ENCODE data around the gene KIAA1958.

KIAA1958 gene

DNA sequence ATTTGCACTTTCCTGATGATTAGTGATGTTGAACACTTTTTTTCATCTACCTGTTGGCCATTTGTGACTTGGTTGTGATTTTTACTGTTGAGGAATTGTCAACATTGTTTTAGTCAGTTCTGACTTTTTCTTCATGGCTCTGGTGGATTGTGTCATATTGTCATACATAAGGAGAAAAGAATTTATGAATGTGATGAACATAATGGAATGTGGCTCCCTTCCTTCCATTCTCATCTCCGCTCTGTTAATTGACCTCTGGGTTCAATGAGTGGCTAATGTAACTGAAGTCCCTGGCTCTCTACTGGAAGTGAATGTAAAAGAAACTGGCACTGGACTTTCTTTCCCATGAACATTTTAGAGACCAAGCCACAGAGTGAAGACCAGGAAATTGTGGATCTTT, 49.2 kb downstream of the KIAA1958 start:
- H3K9me3 ChIP-seq = no peaks in the 10 kb centered on the region
- intact Hi-C loops (cut with DNase I; ENCODE audit: low total_unique reads) = no loop called here
- H3K36me3 ChIP-seq = no peaks in the 10 kb centered on the region
- no peak for TF ChIP-seq CTCF (IDR thresholded peaks at IDR 0.05)
- no peak for DNase-seq
- H3K27ac ChIP-seq = no peak overlapping the region
- no peak overlapping the region for H3K4me3 ChIP-seq
- no peaks in the 10 kb centered on the region for H3K27me3 ChIP-seq
- H3K4me1 ChIP-seq = peaks cover 0 to 21% (median 4%) of the 10 kb centered on the region in 4 donors

GRCh38 chr9:112537561-112537960, 50.9 kb downstream of the KIAA1958 start:
- no peak for DNase-seq
- peaks cover 0 to 14% (median 2%) of the 10 kb centered on the region in 4 donors for H3K4me1 ChIP-seq
- no peaks in the 10 kb centered on the region for H3K36me3 ChIP-seq
- H3K27ac ChIP-seq = no peak overlapping the region
- intact Hi-C loops (cut with DNase I; ENCODE audit: low total_unique reads) = no loop called here
- H3K27me3 ChIP-seq = no peaks in the 10 kb centered on the region
- H3K9me3 ChIP-seq = no peaks in the 10 kb centered on the region
- H3K4me3 ChIP-seq = no peak overlapping the region
- TF ChIP-seq CTCF (IDR thresholded peaks at IDR 0.05) = no peak

DNA sequence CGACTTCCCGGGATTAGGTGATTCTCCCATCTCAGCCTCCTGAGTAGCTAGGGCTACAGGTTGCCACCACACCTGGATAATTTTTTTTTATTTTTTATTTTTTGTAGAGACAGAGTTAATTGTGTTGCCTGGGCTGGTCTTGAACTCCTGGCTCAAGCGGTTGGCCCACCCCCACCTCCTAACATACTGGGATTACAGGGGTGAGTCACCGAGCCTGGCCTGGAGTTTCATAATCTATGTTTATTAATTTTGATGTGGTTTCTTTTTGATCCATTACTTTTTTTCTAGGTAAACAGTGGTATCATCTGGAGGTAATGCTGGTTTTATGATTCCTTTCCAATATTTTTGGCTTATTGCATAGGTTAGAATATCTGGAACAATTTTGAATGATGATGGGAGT, 54.2 kb downstream of the KIAA1958 start:
- intact Hi-C loops (cut with DNase I; ENCODE audit: low total_unique reads) = no loop called here

DNA sequence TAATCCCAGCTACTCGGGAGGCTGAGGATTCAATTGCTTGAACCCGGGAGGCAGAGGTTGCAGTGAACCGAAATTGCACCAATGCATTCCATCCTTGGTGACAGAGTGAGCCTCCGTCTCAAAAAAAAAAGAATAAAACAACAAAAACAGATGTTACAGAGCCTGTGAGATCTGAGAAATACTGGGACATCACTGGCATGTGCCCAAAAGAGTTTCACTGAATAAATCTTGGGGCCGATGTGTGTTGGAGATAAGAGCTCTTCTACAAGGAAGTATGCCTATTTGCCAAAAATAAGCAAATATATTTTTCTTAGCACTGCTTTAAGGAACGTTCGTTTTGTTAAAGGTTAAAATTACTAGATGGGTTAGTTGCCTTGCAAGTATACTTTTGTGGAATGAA, 55.1 kb downstream of the KIAA1958 start:
- peaks cover 0 to 17% (median 0%) of the 10 kb centered on the region in 4 donors for H3K4me1 ChIP-seq
- DNase-seq = no peak
- H3K27me3 ChIP-seq = no peaks in the 10 kb centered on the region
- no peak overlapping the region for H3K27ac ChIP-seq
- intact Hi-C loops (cut with DNase I; ENCODE audit: low total_unique reads) = no loop called here
- H3K9me3 ChIP-seq = no peaks in the 10 kb centered on the region
- no peaks in the 10 kb centered on the region for H3K36me3 ChIP-seq
- no peak for TF ChIP-seq CTCF (IDR thresholded peaks at IDR 0.05)
- no peak overlapping the region for H3K4me3 ChIP-seq

More for the DNA sequence above, 54.2 kb downstream of the KIAA1958 start:
- Histone ChIP-seq H3K27me3 (no peaks in the 10 kb centered on the region), H3K4me3 (no peak overlapping the region), H3K4me1 (peaks cover 0 to 8% (median 0%) of the 10 kb centered on the region in 4 donors), H3K27ac (no peak overlapping the region), H3K36me3 (no peaks in the 10 kb centered on the region), H3K9me3 (no peaks in the 10 kb centered on the region)
- DNase-seq = no peak
- no peak for TF ChIP-seq CTCF (IDR thresholded peaks at IDR 0.05)

DNA sequence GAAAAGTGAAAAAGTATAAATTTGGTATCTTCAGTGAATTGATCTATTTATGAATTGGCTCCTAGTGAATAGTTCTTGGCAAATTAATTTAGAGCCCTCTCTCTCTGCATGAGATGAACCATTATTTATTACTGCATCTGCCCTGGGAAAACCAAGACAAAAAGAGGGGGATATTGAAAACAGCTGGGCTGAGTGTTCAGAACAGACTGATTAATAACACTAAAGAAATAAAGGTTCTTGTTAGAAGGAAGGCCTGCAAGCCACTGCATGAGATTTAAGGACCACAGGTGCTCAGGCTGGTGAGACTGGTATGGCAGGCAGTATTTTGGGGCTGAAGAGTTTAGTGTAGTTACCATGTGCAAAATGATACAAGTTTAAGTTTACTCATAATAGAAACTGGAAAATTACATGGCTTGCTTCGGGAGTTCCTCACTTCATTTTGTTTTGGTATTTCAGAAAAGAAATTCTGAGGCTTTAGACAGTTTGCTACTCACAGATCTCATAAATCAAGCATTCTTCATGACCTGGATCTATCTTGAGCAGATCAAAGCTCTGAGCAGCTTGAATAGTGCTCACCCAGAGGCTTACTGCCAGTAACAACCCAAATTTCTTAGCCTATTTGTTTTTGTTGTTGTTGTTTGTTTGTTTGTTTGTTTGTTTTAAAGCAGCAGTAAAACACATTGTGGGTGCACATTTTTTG, 56.1 kb downstream of the KIAA1958 start:
- no peak overlapping the region for H3K27ac ChIP-seq
- no peak overlapping the region for H3K4me3 ChIP-seq
- peaks cover 0 to 17% (median 0%) of the 10 kb centered on the region in 4 donors for H3K4me1 ChIP-seq
- H3K9me3 ChIP-seq = no peaks in the 10 kb centered on the region
- H3K27me3 ChIP-seq = no peaks in the 10 kb centered on the region
- intact Hi-C loops (cut with DNase I; ENCODE audit: low total_unique reads) = no loop called here
- no peak for TF ChIP-seq CTCF (IDR thresholded peaks at IDR 0.05)
- no peaks in the 10 kb centered on the region for H3K36me3 ChIP-seq
- no peak for DNase-seq

Measured in tibial artery (tissue), 4 donors.